HEK293 (cell line): Measurements from ENCODE around the gene KRT76.

Experiments
- CTCF ChIA-PET: fragments of 350-600 bp; formaldehyde crosslinking; extraction: SDS; loops from one replicate; lab custom pipeline; 2021; ENCODE audit warnings: antibody characterized with exemption; lab: Yijun Ruan, JAX
- POLR2A ChIA-PET: fragments of 300-600 bp; formaldehyde crosslinking; extraction: SDS; loops from one replicate; lab custom pipeline; 2020; ENCODE audit warnings: antibody characterized with exemption, inconsistent platforms; lab: Yijun Ruan, JAX
- H3K27ac ChIP-seq: fragments of 200-500 bp; sonication (Bioruptor generic); 2 replicates; pipeline ENCODE4 v1.5.1; 2014; ENCODE audit warnings: low read depth, low read length, control low read depth, inconsistent platforms; ENCODE audit errors: extremely low read depth
- H3K36me3 ChIP-seq, 2 experiments: fragments of 200-500 bp in 1 of 2; sonication (Bioruptor generic) in 1 of 2; 1 replicate in 1 of 2; 2 replicates in 1 of 2; pipeline ENCODE4 v1.5.1; 2014 to 2017; ENCODE audit warnings: inconsistent platforms in 2 of 2, low read length in 2 of 2; ENCODE audit not compliant: control insufficient read depth in 2 of 2, insufficient read depth in 1 of 2
- H3K4me1 ChIP-seq: fragments of 200-500 bp; sonication (Bioruptor generic); 2 replicates; pipeline ENCODE4 v1.5.1; 2014; ENCODE audit warnings: mild to moderate bottlenecking, low read length, inconsistent platforms; ENCODE audit not compliant: control insufficient read depth, insufficient read depth
- H3K4me3 ChIP-seq: 2 replicates; pipeline ENCODE4 v1.5.1; 2011; ENCODE audit warnings: low read depth, mild to moderate bottlenecking, control low read depth, low read length, moderate library complexity
- H3K9me3 ChIP-seq: fragments of 200-500 bp; sonication (Bioruptor generic); 2 replicates; pipeline ENCODE4 v1.5.1; 2014; ENCODE audit warnings: low read depth, low read length, inconsistent platforms; ENCODE audit not compliant: control insufficient read depth, insufficient read depth
- EGR2 ChIP-seq: fragments of 450-650 bp; formaldehyde crosslinking; IDR thresholded peaks from 2 replicates; pipeline ENCODE4 v1.5.1; 2016; ENCODE audit warnings: low read depth, missing biosample characterization, missing genetic modification characterization
- GLIS2 ChIP-seq: fragments of 450-650 bp; formaldehyde crosslinking; IDR thresholded peaks from 2 replicates; pipeline ENCODE4 v1.5.1; 2016; ENCODE audit warnings: missing biosample characterization, missing genetic modification characterization
- HOXD13 ChIP-seq: sonication (generic); formaldehyde crosslinking; IDR thresholded peaks from 2 replicates; pipeline ENCODE4 v1.8.0; 2022; ENCODE audit warnings: missing genetic modification reagents, borderline replicate concordance
- MYNN ChIP-seq: fragments of 450-650 bp; formaldehyde crosslinking; IDR thresholded peaks from 2 replicates; pipeline ENCODE4 v1.5.1; 2016; ENCODE audit warnings: missing biosample characterization, missing genetic modification characterization, borderline replicate concordance
- REPIN1 ChIP-seq: fragments of 450-650 bp; formaldehyde crosslinking; IDR thresholded peaks from 2 replicates; pipeline ENCODE4 v1.5.1; 2017; ENCODE audit warnings: missing biosample characterization, missing genetic modification characterization, low read depth
- SETDB1 ChIP-seq: IDR thresholded peaks from one replicate; pipeline ENCODE4 v1.6.1; 2017; ENCODE audit warnings: mild to moderate bottlenecking, low read length, moderate library complexity, mixed read lengths; ENCODE audit not compliant: insufficient read length
- SP2 ChIP-seq: fragments of 450-650 bp; formaldehyde crosslinking; IDR thresholded peaks from 2 replicates; pipeline ENCODE4 v1.5.1; 2016; ENCODE audit warnings: missing biosample characterization, missing genetic modification characterization
- ZFP69B ChIP-seq: fragments of 450-650 bp; formaldehyde crosslinking; IDR thresholded peaks from 2 replicates; pipeline ENCODE4 v1.5.1; 2016; ENCODE audit warnings: missing biosample characterization, missing genetic modification characterization
- ZNF140 ChIP-seq: fragments of 450-650 bp; formaldehyde crosslinking; IDR thresholded peaks from 2 replicates; pipeline ENCODE4 v1.5.1; 2016; ENCODE audit warnings: missing biosample characterization, missing genetic modification characterization
- ZNF157 ChIP-seq: fragments of 450-650 bp; formaldehyde crosslinking; IDR thresholded peaks from 2 replicates; pipeline ENCODE4 v1.5.1; 2016; ENCODE audit warnings: missing biosample characterization, missing genetic modification characterization
- ZNF433 ChIP-seq: fragments of 450-650 bp; formaldehyde crosslinking; IDR thresholded peaks from 2 replicates; pipeline ENCODE4 v1.5.1; 2016; ENCODE audit warnings: missing biosample characterization, missing genetic modification characterization, low read depth
- ZNF48 ChIP-seq: fragments of 450-650 bp; formaldehyde crosslinking; IDR thresholded peaks from 2 replicates; pipeline ENCODE4 v1.5.1; 2016; ENCODE audit warnings: missing biosample characterization, missing genetic modification characterization
- ZNF501 ChIP-seq: fragments of 450-650 bp; formaldehyde crosslinking; IDR thresholded peaks from 2 replicates; pipeline ENCODE4 v1.5.1; 2016; ENCODE audit warnings: missing biosample characterization, missing genetic modification characterization
- ZNF555 ChIP-seq: fragments of 450-650 bp; formaldehyde crosslinking; conservative IDR thresholded peaks from 2 replicates; pipeline ENCODE4 v1.5.1; 2017; ENCODE audit warnings: missing biosample characterization, mild to moderate bottlenecking, missing genetic modification characterization, inconsistent platforms
- ZNF629 ChIP-seq: fragments of 450-650 bp; formaldehyde crosslinking; IDR thresholded peaks from 2 replicates; pipeline ENCODE4 v1.5.1; 2017; ENCODE audit warnings: missing biosample characterization, missing genetic modification characterization
- TF ChIP-seq, protein P1 (sequence below): fragments of 450-650 bp; formaldehyde crosslinking; IDR thresholded peaks from 2 replicates; pipeline ENCODE4 v1.5.1; 2016; ENCODE audit warnings: missing biosample characterization, missing genetic modification characterization
- TF ChIP-seq, protein P2 (sequence below): fragments of 450-650 bp; formaldehyde crosslinking; IDR thresholded peaks from 2 replicates; pipeline ENCODE4 v1.5.1; 2016; ENCODE audit warnings: missing biosample characterization, missing genetic modification characterization
- TF ChIP-seq, protein P3 (sequence below): fragments of 450-650 bp; formaldehyde crosslinking; IDR thresholded peaks from 2 replicates; pipeline ENCODE4 v1.5.1; 2016; ENCODE audit warnings: missing biosample characterization, missing genetic modification characterization
- TF ChIP-seq, protein P4 (sequence below): fragments of 450-650 bp; formaldehyde crosslinking; conservative IDR thresholded peaks from 2 replicates; pipeline ENCODE4 v1.5.1; 2016; ENCODE audit warnings: low read depth, missing biosample characterization, missing genetic modification characterization

Gene KRT76

DNA sequence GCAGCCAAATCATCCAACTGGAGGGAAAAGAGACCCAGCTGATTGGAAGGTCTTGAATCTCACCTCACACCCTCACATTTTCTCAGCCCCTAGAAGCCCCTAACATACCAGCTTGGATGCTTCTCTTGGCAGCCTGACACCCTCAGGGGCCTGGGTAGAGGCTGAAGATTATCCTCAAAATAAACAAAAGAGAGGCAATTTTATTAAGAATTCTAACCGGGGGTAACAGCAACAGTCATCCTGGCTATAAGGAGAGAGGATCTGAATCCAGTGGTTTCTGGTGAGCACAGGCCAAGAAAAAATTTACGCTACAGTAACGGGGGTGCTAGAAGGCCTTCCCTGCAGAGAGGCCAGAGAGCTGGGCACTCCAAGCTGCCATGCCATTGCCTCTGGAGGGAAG, 21.6 kb downstream of the KRT76 start:
- Histone ChIP-seq H3K4me1 (peaks cover 4% of the 10 kb centered on the region; the same call in 1 of the 2 replicates), H3K4me3 (no peak overlapping the region), H3K9me3 (no peaks in the 10 kb centered on the region)
- ChIA-PET POLR2A (no interaction called here), CTCF (interaction anchor here (0.6 kb wide), 1 partner anchor 394 kb away, joined by 3 read pairs; no protein-coding TSS in a partner anchor)
- no peak for TF ChIP-seq EGR2
- no peak for TF ChIP-seq ZNF157
- TF ChIP-seq ZFP69B = no peak
- no peak for TF ChIP-seq MYNN (tag by site-specific recombination)
- TF ChIP-seq ZNF555 (tag by site-specific recombination) = no peak
- no peak for TF ChIP-seq ZNF629 (tag by site-specific recombination)
- no peak for TF ChIP-seq HOXD13 (CRISPR knock-in tag)
- no peak for TF ChIP-seq ZNF48 (tag by site-specific recombination)
- TF ChIP-seq REPIN1 (tag by site-specific recombination) = no peak
- TF ChIP-seq SETDB1 = no peak
- TF ChIP-seq, all 188 proteins: peak for 0
- Histone ChIP-seq H3K36me3 (no peaks in the 10 kb centered on the region), H3K27ac (no peak overlapping the region)

DNA sequence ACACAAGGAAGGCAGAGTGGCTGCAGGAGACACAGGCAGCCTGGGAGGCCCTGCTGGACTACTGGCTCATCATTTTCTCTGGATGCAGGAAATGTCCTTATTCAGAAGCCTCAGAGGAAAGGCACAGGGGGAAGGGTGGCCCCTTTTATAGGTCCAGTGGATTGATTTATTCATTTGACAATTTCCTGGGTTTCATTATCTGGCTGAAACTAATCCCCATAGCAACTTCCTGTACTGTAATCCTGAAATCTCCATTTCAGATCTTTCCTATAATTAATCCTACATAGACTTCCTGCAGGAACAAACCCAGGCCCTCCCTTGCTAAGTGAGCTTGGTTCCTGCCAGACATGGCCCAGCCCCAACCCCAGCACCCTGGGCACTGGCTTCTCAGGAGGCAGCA, 23.0 kb downstream of the KRT76 start:
- Histone ChIP-seq H3K27ac (no peak overlapping the region), H3K4me3 (no peak overlapping the region), H3K4me1 (peaks cover 8% of the 10 kb centered on the region; the same call in 1 of the 2 replicates), H3K9me3 (no peaks in the 10 kb centered on the region), H3K36me3 (no peaks in the 10 kb centered on the region)
- CTCF ChIA-PET = no interaction called here
- POLR2A ChIA-PET = no interaction called here
- TF ChIP-seq ZNF501 = no peak
- no peak for TF ChIP-seq ZNF433 (tag by site-specific recombination)
- TF ChIP-seq, protein P1, sequence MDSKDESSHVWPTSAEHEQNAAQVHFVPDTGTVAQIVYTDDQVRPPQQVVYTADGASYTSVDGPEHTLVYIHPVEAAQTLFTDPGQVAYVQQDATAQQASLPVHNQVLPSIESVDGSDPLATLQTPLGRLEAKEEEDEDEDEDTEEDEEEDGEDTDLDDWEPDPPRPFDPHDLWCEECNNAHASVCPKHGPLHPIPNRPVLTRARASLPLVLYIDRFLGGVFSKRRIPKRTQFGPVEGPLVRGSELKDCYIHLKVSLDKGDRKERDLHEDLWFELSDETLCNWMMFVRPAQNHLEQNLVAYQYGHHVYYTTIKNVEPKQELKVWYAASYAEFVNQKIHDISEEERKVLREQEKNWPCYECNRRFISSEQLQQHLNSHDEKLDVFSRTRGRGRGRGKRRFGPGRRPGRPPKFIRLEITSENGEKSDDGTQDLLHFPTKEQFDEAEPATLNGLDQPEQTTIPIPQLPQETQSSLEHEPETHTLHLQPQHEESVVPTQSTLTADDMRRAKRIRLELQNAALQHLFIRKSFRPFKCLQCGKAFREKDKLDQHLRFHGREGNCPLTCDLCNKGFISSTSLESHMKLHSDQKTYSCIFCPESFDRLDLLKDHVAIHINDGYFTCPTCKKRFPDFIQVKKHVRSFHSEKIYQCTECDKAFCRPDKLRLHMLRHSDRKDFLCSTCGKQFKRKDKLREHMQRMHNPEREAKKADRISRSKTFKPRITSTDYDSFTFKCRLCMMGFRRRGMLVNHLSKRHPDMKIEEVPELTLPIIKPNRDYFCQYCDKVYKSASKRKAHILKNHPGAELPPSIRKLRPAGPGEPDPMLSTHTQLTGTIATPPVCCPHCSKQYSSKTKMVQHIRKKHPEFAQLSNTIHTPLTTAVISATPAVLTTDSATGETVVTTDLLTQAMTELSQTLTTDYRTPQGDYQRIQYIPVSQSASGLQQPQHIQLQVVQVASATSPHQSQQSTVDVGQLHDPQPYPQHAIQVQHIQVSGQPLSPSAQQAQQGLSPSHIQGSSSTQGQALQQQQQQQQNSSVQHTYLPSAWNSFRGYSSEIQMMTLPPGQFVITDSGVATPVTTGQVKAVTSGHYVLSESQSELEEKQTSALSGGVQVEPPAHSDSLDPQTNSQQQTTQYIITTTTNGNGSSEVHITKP (tag by site-specific recombination) = peak; percentile 91
- TF ChIP-seq, protein P2, sequence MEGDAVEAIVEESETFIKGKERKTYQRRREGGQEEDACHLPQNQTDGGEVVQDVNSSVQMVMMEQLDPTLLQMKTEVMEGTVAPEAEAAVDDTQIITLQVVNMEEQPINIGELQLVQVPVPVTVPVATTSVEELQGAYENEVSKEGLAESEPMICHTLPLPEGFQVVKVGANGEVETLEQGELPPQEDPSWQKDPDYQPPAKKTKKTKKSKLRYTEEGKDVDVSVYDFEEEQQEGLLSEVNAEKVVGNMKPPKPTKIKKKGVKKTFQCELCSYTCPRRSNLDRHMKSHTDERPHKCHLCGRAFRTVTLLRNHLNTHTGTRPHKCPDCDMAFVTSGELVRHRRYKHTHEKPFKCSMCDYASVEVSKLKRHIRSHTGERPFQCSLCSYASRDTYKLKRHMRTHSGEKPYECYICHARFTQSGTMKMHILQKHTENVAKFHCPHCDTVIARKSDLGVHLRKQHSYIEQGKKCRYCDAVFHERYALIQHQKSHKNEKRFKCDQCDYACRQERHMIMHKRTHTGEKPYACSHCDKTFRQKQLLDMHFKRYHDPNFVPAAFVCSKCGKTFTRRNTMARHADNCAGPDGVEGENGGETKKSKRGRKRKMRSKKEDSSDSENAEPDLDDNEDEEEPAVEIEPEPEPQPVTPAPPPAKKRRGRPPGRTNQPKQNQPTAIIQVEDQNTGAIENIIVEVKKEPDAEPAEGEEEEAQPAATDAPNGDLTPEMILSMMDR (tag by site-specific recombination) = no peak
- no peak for TF ChIP-seq ZNF140 (tag by site-specific recombination)
- no peak for TF ChIP-seq GLIS2 (tag by site-specific recombination)
- TF ChIP-seq, protein P3, sequence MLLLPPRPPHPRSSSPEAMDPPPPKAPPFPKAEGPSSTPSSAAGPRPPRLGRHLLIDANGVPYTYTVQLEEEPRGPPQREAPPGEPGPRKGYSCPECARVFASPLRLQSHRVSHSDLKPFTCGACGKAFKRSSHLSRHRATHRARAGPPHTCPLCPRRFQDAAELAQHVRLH (tag by site-specific recombination) = no peak
- TF ChIP-seq SP2 (tag by site-specific recombination) = no peak
- TF ChIP-seq, protein P4, sequence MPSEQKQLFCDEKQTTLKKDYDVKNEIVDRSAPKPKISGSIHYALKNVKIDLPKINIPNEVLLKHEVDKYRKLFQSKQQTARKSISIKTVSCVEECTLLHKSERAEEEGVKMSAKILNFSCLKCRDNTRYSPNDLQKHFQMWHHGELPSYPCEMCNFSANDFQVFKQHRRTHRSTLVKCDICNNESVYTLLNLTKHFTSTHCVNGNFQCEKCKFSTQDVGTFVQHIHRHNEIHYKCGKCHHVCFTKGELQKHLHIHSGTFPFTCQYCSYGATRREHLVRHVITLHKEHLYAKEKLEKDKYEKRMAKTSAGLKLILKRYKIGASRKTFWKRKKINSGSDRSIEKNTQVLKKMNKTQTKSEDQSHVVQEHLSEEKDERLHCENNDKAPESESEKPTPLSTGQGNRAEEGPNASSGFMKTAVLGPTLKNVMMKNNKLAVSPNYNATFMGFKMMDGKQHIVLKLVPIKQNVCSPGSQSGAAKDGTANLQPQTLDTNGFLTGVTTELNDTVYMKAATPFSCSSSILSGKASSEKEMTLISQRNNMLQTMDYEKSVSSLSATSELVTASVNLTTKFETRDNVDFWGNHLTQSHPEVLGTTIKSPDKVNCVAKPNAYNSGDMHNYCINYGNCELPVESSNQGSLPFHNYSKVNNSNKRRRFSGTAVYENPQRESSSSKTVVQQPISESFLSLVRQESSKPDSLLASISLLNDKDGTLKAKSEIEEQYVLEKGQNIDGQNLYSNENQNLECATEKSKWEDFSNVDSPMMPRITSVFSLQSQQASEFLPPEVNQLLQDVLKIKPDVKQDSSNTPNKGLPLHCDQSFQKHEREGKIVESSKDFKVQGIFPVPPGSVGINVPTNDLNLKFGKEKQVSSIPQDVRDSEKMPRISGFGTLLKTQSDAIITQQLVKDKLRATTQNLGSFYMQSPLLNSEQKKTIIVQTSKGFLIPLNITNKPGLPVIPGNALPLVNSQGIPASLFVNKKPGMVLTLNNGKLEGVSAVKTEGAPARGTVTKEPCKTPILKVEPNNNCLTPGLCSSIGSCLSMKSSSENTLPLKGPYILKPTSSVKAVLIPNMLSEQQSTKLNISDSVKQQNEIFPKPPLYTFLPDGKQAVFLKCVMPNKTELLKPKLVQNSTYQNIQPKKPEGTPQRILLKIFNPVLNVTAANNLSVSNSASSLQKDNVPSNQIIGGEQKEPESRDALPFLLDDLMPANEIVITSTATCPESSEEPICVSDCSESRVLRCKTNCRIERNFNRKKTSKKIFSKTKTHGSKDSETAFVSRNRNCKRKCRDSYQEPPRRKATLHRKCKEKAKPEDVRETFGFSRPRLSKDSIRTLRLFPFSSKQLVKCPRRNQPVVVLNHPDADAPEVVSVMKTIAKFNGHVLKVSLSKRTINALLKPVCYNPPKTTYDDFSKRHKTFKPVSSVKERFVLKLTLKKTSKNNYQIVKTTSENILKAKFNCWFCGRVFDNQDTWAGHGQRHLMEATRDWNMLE (tag by site-specific recombination) = no peak
